Rectal smooth muscle tissue (tissue), 1 donor: ENCODE data around the gene SRSF6.
A peak's percentile ranks its signal among the peaks of the same experiment; 100 is the strongest.
"Not testable (repeated sequence)": the region's sequence is repeated elsewhere in the genome, so short reads cannot be mapped to it uniquely, and the experiment has no call there.

ENCODE experiments used
- H3K27ac ChIP-seq: one replicate; pipeline ENCODE4 v1.7.0; 2013; ENCODE audit warnings: low read depth, low read length, inconsistent platforms
- H3K27me3 ChIP-seq: one replicate; pipeline ENCODE4 v1.7.0; 2013; ENCODE audit warnings: low read length; ENCODE audit not compliant: control insufficient read depth, insufficient read depth
- H3K36me3 ChIP-seq: one replicate; pipeline ENCODE4 v1.7.0; 2013; ENCODE audit warnings: low read length; ENCODE audit not compliant: control insufficient read depth, insufficient read depth
- H3K4me1 ChIP-seq: one replicate; pipeline ENCODE4 v1.7.0; 2013; ENCODE audit warnings: low read length; ENCODE audit not compliant: control insufficient read depth, insufficient read depth
- H3K4me3 ChIP-seq: one replicate; pipeline ENCODE4 v1.7.0; 2013; ENCODE audit warnings: low read length
- H3K9ac ChIP-seq: one replicate; pipeline ENCODE4 v1.7.0; 2013; ENCODE audit warnings: low read length

The SRSF6 gene

DNA sequence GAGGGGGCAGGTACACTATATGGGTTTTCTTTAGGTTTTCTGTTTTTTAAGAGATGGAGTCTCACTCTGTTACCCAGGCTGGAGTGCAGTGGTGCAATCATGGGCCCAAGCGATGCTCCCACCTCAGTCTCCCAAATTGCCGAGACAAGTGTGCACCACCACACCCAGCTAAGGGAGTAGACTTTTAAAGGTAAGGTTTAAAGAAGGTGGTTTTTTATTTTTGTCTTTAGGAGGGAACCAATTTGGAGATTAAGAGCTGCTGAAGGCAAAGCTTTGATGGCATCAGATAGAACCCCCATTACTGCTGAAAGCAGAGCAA, 7.9 kb downstream of the SRSF6 start:
- no peak overlapping the region for H3K27ac ChIP-seq
- H3K36me3 ChIP-seq = peaks cover 21% of the 10 kb centered on the region
- H3K4me3 ChIP-seq = no peak overlapping the region
- no peaks in the 10 kb centered on the region for H3K27me3 ChIP-seq
- H3K4me1 ChIP-seq = no peaks in the 10 kb centered on the region
- no peak overlapping the region for H3K9ac ChIP-seq

DNA sequence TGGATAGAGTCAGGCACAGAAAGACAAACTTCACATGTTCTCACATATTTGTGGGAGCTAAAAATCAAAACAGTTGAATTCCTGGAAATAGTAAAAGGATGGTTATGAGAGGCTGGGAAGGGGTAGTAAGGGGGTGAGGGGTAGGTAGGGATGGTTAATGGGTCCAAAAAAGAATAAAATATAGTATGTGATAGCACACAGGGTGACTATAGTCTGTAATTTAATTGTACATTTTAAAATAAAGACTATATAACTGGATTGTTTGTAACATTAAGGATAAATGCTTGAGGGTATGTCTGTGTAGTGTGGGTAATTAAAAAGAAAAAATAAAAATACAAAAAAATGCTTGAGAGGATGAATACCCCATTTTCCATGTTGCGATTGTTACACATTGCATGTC, 9.9 kb downstream of the SRSF6 start:
- Histone ChIP-seq H3K27ac (no peak overlapping the region), H3K27me3 (no peaks in the 10 kb centered on the region), H3K4me1 (no peaks in the 10 kb centered on the region), H3K4me3 (no peak overlapping the region), H3K36me3 (peaks cover 16% of the 10 kb centered on the region), H3K9ac (no peak overlapping the region)

DNA sequence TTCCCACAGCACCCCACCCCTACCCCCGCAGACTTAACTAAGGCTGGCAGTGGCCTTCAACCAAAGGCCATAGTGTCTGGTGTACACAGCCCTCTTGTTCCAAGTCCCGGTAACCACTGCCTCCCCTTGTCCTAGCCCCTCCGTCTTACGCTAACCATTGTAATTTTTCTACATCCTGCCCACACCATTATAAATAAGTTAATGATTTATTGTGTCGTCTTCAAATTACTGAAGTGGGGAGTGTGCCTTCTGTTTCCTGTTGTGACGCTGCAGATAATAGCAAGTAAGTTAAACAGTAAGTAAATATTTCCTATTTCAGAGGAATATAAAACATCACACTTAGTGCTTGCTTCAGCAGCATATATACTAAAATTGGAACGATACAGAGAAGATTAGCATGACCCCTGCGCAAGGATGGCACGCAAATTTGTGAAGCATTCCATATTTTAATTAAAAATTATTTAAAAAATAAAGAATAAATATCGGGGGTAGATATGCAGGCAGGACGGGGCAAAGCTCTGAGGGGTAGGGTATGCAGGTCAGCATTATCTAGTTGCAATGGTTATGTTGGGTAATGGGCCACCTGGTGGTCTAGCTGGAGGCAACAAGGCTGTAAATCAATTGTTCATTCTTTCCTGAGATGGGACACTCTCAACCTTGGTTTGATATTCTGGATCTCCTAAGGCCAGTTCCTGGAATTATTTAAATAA, 15.1 kb downstream of the SRSF6 start:
- Histone ChIP-seq H3K27ac (no peak overlapping the region), H3K27me3 (no peaks in the 10 kb centered on the region), H3K9ac (no peak overlapping the region), H3K4me3 (no peak overlapping the region), H3K36me3 (peaks cover 6% of the 10 kb centered on the region), H3K4me1 (no peaks in the 10 kb centered on the region)

DNA sequence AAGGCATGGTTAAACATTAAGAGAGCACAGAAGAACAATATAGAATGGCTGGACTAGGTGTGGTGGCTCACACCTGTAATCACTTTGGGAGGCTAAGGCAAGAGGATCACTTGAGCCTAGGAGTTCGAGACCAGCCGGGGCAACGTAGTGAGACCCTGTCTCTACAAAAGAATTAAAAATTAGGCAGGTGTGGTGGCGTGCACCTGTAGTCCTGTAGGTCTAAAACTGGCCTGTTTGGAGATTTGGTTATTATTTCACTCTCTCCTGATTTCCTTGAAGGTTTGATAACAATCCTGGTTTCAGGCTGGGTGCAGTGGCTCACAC, 15.6 kb downstream of the SRSF6 start:
- Histone ChIP-seq H3K4me3 (no peak overlapping the region), H3K27me3 (no peaks in the 10 kb centered on the region), H3K9ac (no peak overlapping the region), H3K36me3 (peaks cover 5% of the 10 kb centered on the region), H3K4me1 (no peaks in the 10 kb centered on the region), H3K27ac (no peak overlapping the region)

DNA sequence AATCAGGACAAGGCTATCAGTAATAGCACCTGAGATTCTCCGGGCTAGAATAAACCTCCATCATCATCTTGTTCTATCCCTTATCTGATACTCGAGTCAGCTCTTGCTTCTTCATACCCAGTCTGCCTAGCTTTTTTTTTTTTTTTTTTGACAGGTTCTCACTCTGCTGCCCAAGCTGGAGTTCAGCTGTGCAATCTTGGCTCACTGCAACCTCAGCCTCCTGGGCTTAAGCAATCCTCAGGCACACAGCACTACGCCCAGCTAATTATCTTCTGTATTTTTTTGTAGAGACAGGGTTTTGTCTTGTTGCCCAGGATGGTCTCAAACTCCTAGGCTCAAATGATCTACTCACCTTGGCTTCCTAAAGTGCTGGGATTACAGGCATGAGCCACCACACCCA, 19.5 kb downstream of the SRSF6 start:
- Histone ChIP-seq H3K4me3 (no peak overlapping the region), H3K36me3 (no peaks in the 10 kb centered on the region), H3K4me1 (no peaks in the 10 kb centered on the region), H3K27ac (no peak overlapping the region), H3K9ac (no peak overlapping the region), H3K27me3 (no peaks in the 10 kb centered on the region)

DNA sequence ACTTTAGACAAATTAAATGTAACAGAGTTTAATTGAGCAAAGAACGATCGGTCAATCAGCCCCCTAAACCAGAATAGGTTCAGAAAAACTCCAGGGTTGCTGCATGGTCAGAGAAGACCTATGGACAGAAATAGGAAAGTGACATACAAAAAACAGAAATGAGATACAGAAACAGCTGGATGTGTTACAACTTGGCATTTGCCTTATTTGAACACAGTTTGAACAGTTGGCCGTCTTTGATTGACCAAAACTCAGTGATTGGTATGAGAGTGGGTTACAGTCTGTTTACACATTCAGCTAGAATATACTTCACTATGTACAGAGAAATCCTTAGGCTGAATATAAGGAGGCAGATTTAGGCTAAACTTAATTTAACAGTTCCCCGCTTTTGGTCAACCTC, 19.9 kb downstream of the SRSF6 start:
- Histone ChIP-seq H3K4me1 (no peaks in the 10 kb centered on the region), H3K27me3 (no peaks in the 10 kb centered on the region), H3K27ac (no peak overlapping the region), H3K36me3 (no peaks in the 10 kb centered on the region), H3K9ac (no peak overlapping the region), H3K4me3 (no peak overlapping the region)

DNA sequence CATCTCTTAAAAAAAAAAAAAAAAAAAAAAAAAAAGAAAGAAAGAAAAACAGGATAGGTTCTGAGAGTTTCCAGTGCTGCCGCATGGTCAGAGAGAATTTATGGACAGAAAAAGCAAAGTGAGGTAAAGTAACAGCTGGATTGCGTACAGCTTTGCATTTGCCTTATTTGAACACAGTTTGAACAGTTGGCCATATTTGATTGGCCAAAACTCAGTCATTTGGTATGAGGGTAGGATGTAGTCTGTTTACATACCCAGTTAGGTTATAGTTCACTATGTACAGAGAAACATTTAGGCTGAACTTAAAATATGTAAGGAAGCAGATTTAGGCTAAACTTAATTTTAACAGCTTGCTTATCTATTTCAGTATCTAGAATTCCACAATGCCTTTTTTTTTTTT, 32.3 kb downstream of the SRSF6 start:
- Histone ChIP-seq H3K4me1 (no peaks in the 10 kb centered on the region), H3K4me3 (no peak overlapping the region), H3K27me3 (no peaks in the 10 kb centered on the region), H3K27ac (no peak overlapping the region), H3K9ac (no peak overlapping the region), H3K36me3 (no peaks in the 10 kb centered on the region)

DNA sequence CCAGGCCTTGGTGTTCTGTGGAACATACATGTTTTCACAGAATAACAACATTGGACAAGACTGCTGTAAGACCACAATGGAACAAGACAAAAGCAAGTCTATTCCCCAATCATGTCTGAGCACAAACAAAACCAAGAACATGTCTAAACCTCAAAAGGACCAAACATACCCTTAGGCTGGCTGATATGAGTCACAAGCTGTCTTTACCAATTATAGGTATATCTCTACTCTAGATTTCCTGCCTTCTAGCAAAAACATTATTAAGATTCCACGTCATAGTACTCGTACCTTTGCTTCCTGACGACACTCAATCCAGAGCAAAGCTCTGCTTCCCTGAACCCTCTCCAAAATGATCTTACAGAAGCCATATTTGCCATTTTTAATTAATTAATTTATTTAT, 34.4 kb downstream of the SRSF6 start:
- Histone ChIP-seq H3K36me3 (no peaks in the 10 kb centered on the region), H3K27me3 (no peaks in the 10 kb centered on the region), H3K4me3 (no peak overlapping the region), H3K27ac (no peak overlapping the region), H3K4me1 (no peaks in the 10 kb centered on the region), H3K9ac (no peak overlapping the region)

DNA sequence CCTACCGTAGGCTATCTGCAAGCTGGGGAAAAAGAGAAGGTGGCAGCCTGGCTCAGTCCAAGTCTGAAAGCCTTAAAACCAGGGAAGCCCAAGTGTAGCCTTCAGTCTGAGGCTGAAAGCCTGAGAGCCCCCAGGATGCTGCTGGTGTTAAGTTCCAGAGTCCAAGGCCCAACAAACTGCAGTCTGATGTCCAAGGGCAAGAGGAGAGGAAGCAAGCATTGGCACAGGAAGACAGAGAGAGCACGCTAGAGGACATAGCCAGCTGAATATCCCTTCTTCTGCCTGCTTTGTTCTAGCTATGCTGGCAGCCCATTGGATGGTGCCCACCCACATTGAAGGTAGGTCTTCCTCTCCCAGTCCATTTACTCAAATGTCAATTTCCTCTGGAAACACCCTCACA, 37.7 kb downstream of the SRSF6 start:
- Histone ChIP-seq H3K27ac (no peak overlapping the region), H3K4me3 (no peak overlapping the region), H3K27me3 (no peaks in the 10 kb centered on the region)

DNA sequence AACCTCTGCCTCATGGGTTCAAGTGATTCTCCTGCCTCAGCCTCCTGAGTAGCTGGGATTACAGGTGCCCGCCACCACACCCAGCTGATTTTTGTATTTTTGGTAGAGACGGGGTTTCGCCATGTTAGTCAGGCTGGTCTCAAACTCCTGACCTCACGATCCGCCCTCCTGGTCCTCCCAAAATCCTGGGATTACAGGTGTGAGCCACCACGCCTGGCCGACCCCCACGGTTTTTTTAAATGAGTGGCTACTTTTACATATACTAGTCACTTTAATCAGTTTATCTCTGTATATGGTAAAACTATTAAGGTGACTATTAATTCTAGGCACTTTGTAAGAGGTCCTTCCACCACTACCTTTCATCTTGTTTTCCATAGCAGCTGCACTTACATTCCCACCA, 44.3 kb downstream of the SRSF6 start:
- H3K9ac ChIP-seq, H3K27ac ChIP-seq, H3K27me3 ChIP-seq, H3K4me3 ChIP-seq, H3K36me3 ChIP-seq, H3K4me1 ChIP-seq: not testable (repeated sequence)

More for the DNA sequence above, 37.7 kb downstream of the SRSF6 start:
- H3K36me3 ChIP-seq = no peaks in the 10 kb centered on the region
- H3K9ac ChIP-seq = no peak overlapping the region
- H3K4me1 ChIP-seq = no peaks in the 10 kb centered on the region

DNA sequence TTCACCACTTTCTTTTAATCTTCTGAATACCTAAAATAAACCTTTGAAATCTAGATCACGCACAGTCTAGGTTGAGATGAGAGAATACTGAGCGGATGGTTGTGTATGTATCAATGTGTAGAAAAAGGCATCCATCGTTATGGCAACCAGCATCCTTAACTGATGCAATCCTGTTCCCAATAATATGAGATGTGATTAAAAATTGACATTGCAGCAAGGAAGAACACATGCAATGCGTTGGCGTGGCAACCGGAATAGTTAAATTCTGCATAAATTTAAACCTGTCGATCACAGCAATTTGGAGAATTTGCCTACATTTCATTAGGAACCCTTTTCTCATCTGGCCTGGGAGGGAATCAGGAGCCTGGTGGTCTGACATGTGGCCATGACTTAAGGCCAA, 48.5 kb downstream of the SRSF6 start:
- Histone ChIP-seq H3K4me1 (no peaks in the 10 kb centered on the region), H3K4me3 (no peak overlapping the region), H3K27me3 (no peaks in the 10 kb centered on the region)

DNA sequence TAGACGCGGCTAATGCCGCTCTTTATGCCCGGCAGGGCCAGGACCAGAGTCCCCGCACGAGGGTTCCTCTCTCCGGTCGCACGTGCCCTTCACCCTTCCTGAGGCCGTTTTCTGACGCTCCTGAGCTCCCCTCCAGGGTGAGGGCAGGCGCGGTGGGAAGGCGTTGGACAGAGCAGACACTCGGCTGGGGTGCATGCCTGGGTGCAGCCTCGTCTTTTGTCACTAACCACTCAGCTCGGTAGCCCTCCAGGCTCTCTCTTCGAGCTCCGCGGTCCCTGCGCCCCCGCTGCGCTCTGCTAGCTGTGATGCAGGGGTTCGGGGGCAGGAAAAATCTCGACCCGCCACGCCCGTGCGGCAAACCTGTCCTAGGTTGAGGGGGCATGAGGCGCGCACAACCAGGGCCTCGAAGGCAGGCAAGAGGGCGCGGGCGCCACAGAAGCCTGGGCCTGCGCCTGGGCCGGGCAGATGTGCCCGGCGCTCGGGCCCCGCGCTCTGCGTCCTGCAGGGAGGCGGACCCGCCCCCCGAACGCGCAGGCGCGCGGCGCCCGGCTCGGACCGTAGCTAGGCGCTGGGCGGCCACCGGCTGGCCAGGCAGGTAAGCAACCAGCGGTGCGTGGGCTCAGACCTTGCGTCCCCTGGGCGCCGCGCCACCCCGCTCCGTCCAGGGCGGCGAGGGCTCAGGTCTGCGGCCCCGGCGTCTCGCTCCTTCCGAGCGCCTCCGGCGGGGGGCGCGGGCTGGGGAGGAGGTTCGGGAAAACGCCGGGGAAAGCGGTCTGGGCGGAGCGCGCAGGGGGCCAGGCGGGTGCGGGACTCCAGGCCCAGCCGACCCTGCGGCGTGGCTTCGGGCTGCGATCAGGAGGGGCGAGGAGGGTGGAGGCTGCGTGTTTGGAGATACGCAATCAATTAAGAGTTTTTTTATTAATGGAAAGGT, 49.7 kb downstream of the SRSF6 start, which contains the start of gene L3MBTL1:
Gene L3MBTL1, plus strand, starts transcription at position 548 of the 931 bp plus-strand sequence. CDS start 5,807 bp downstream, outside the sequence.
- H3K4me3 ChIP-seq = peak within 1 kb of the TSS; percentile 61
- H3K27ac ChIP-seq = no peak within 1 kb of the TSS
- H3K4me1 ChIP-seq = no peaks in the 10 kb centered on the region
- H3K36me3 ChIP-seq = no peaks in the 10 kb centered on the region
- no peaks in the 10 kb centered on the region for H3K27me3 ChIP-seq
- no peak within 1 kb of the TSS for H3K9ac ChIP-seq

More for the DNA sequence above, 48.5 kb downstream of the SRSF6 start:
- no peak overlapping the region for H3K27ac ChIP-seq
- no peaks in the 10 kb centered on the region for H3K36me3 ChIP-seq
- no peak overlapping the region for H3K9ac ChIP-seq

DNA sequence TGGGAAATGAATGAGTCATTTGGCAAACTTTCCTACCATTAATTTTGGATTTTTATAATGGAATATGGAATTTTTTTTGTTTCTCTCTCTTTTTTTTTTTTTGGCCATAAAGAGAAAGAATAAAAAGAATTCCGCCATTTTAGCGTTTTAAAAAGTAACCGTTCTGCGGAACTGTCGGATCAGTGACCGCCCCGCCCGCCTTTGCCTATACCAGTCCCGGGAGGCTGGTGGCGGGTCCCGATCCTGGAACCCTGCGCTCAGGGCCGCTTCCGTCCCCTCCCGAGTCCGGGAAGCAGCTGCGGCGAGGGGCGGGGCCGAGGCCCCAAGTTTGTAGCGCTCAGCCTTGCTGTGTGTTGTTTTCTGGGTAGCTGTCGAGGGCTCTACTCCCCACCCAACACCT, 50.4 kb downstream of the SRSF6 start:
- Histone ChIP-seq H3K27me3 (no peaks in the 10 kb centered on the region), H3K27ac (no peak overlapping the region), H3K9ac (no peak overlapping the region), H3K4me3 (peak overlapping the region; percentile 61), H3K4me1 (no peaks in the 10 kb centered on the region), H3K36me3 (no peaks in the 10 kb centered on the region)
